Measurements from ENCODE around the gene ADGRB3.
"Not testable (repeated sequence)": the region's sequence is repeated elsewhere in the genome, so short reads cannot be mapped to it uniquely, and the experiment has no call there.

The ADGRB3 gene

DNA sequence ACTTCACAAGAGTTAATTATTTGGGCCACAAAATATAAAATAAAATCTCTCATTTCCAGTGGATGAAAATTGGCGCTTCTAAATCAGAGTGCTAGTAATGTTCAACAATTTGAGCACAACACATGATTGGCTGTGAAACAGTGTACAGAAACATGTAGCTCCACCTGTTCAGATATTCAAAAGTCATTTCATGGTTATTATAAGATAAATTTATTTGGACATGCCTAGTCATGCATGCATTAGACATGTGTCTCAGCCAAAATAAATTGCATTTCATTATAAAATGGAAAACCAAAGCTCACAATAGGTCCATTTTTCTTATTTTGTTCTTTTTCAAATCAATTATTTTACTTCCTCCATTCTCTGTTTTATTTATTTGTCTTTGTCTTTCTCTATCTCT lies 786.9 kb downstream of the ADGRB3 start:
- no peak for DNase-seq (ENCODE audit: low read depth, low spot score)

DNA sequence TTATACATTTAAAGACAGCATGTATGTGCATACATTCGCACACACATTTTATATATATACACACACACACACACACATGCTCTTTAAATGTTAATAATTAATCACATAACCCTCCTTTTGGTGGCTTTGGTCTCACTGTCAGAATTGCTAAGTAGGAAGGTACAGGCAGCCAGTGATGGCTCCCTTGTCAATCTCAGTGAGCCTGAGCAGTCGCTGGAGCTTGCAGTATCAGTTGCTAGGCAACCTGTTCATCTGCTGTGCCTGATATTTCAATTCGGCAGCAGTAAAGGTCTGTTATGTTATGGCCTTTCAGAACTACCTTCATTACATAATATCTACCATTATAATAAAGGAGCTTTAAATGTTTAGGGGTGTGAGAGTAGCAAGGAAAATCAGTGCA lies 787.4 kb downstream of the ADGRB3 start:
- no peak for DNase-seq (ENCODE audit: low read depth, low spot score)

DNA sequence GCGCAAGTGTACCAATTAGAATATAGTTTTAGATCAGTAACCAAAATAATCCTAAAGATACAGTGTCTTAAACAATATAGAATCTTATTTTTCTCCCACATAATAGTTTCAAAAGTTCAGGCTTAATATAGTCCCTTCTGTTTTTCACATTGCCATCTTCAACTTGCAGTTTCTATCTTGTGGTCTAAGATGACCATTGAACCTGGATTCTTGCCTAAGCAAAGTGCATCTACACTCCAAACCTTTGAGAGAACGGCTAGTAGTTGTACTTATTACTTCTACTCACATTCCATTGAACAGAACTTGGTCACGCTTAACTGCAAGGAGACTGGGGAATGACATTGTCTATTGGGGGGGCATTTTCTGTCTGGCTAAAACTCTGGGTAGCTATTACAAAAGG lies 788.7 kb downstream of the ADGRB3 start:
- no peak for DNase-seq (ENCODE audit: low read depth, low spot score)

DNA sequence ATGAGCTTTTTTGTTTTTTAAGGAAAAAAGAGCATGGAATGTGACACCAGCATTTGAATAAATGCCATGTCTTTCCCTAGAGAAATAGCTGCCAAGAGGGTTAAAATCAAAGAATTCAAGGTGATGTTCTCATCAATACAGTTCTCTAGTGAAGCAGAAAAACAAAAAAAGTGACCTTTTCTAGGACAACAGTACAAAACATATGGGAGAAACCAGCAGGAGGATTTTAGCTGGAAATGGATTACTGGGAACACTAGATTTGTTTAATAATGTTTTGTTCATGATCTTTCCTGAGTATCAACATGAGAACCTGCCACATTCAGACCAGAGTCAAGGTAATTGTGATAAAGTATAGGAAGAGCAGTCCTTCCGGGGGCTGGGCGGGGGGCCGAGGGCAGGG lies 789.5 kb downstream of the ADGRB3 start:
- DNase-seq (ENCODE audit: low read depth, low spot score): no peak

DNA sequence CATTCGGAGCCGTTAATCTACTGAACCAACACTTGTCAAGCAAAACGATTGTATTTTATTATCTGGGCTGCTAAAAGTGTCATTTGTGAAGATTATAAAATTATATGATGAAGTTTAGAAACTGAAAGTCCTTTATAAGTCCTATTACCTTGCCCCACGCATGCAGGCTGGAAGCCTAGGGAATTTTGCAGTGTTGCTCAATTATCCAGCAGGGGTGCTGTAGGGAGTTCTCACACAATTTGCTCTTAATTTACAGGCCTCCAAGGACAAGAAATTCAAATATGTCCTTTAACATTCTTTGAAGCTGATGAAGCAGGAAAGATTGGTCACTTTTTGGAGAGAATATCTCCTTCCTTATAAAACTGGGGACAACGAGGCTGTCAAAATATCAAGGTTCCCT lies 792.8 kb downstream of the ADGRB3 start:
- DNase-seq (ENCODE audit: low read depth, low spot score): no peak

DNA sequence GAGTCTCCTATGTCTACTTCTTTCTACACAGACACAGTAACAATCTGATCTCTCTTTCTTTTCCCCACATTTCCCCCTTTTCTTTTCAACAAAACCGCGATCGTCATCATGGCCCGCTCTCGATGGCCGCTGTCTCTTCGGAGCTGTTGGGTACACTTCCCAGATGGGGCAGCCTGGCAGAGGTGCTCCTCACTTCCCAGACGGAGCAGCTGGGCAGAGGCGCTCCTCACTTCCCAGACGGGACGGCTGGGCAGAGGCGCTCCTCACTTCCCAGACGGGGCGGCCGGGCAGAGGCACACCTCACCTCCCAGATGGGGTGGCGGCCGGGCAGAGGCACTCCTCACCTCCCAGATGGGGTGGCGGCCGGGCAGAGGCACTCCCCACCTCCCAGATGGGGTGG lies 797.1 kb downstream of the ADGRB3 start:
- DNase-seq (ENCODE audit: low read depth, low spot score): not testable (repeated sequence)

DNA sequence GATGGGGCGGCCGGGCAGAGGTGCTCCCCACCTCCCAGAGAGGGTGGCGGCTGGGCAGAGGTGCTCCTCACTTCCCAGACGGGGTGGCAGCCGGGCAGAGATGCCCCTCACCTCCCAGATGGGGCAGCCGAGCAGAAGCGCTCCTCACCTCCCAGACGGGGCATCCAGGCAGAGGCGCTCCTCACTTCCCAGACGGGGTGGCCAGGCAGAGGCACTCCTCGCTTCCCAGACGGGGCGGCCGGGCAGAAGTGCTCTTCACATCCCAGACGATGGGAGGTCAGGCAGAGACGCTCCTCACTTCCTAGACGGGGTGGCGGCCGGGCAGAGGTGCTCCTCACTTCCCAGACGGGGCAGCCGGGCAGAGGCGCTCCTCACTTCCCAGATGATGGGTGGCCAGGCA lies 798.0 kb downstream of the ADGRB3 start:
- DNase-seq (ENCODE audit: low read depth, low spot score): not testable (repeated sequence)

DNA sequence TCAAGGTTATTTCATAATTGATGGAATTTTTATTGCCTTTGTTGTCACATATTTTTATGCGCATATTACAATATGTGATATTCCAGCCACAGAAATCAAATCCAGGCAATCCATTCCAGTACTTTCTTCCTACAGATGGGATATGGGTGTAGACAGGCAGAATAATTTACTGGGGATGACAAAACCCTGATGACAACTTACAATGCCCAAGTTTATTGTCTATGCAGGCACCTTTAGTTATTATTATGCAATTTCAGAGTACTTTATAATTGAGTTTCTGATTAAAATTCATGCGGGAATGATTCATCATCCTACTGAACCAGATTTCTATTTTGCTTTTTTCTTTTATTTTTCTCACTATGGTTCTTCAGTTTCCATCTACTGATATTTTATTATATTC lies 803.0 kb downstream of the ADGRB3 start:
- DNase-seq (ENCODE audit: low read depth, low spot score): no peak

Measured in brain pericyte (primary cell).